Activated CD4-positive, alpha-beta T cell treated with anti-CD3 and anti-CD28 coated beads for 36 hours (primary cell): Measurements from ENCODE around the gene ZNF778. TPM values are rescaled to one million over a fixed set of nuclear protein-coding genes. Genes with fewer than 3 reads are reported as not detected.

Experiments
- ATAC-seq: fragments of 200-7000 bp; cut with Tn5 transposase; one replicate; pipeline ENCODE4 v1.10.0; 2021; ENCODE audit warnings: mild to moderate bottlenecking, moderate library complexity
- CTCF ChIA-PET: fragments of 350-600 bp; sonication (Branson Sonifier 250); formaldehyde crosslinking; loops from one replicate; lab custom pipeline; 2021; ENCODE audit warnings: antibody characterized with exemption; lab: Charles Lee
- POLR2A ChIA-PET: fragments of 350-600 bp; sonication (Branson Sonifier 250); formaldehyde crosslinking; loops from one replicate; lab custom pipeline; 2021; ENCODE audit warnings: antibody characterized with exemption, inconsistent platforms; lab: Charles Lee
- DNase-seq: peaks from one replicate; pipeline ENCODE4 v3.0.0-alpha.2; 2020
- H3K27ac Mint-ChIP-seq: one replicate; pipeline ENCODE4 v1.8.0; 2021; ENCODE audit warnings: mixed read lengths
- H3K27me3 Mint-ChIP-seq: one replicate; pipeline ENCODE4 v1.8.0; 2021; ENCODE audit warnings: mixed read lengths
- H3K36me3 Mint-ChIP-seq: one replicate; pipeline ENCODE4 v1.8.0; 2021; ENCODE audit warnings: low read depth, mixed read lengths
- H3K4me1 Mint-ChIP-seq: one replicate; pipeline ENCODE4 v1.8.0; 2021; ENCODE audit warnings: mixed read lengths
- H3K4me3 Mint-ChIP-seq: one replicate; pipeline ENCODE4 v1.8.0; 2021; ENCODE audit warnings: mild to moderate bottlenecking, moderate library complexity, mixed read lengths
- H3K9me3 Mint-ChIP-seq: one replicate; pipeline ENCODE4 v1.8.0; 2021; ENCODE audit warnings: low read depth, mixed read lengths
- intact Hi-C, 2 experiments: fragments of 100-400 bp; cut with DNase I in 1 of 2; cut with micrococcal nuclease in 1 of 2; formaldehyde crosslinking; loops; one replicate each; pipeline versions ENCODE4 v1.14.2 to v1.15.1; 2022 to 2024; cut with DNase I, micrococcal nuclease
- total RNA-seq, 2 experiments: library from RNA; stranded (reverse); gene quantifications; one replicate each; pipeline ENCODE4 v1.2.3, GENCODE V29; 2021

Gene ZNF778
- total RNA-seq, 2 experiments from 2014 or later = 4.7 to 5.0 TPM

- no peaks in the 10 kb centered on the region for H3K36me3 Mint-ChIP-seq
- POLR2A ChIA-PET = no interaction called here
- CTCF ChIA-PET = no interaction called here
These were observed 20.4 kb upstream of the ZNF778 start for GRCh38 chr16:89197033-89197632.

GRCh38 chr16:89197633-89198416 is 19.7 kb upstream of the ZNF778 start:
- Mint-ChIP-seq H3K9me3 (no peaks in the 10 kb centered on the region), H3K4me3 (no peak overlapping the region), H3K4me1 (peaks cover 13% of the 10 kb centered on the region), H3K27ac (no peak overlapping the region), H3K27me3 (peaks cover 15% of the 10 kb centered on the region), H3K36me3 (peaks cover 2% of the 10 kb centered on the region)
- intact Hi-C loops = no loop called here
- no peak for ATAC-seq
- CTCF ChIA-PET = no interaction called here
- POLR2A ChIA-PET = no interaction called here
- DNase-seq = no peak

More at GRCh38 chr16:89197033-89197632, 20.4 kb upstream of the ZNF778 start:
- peaks cover 10% of the 10 kb centered on the region for H3K4me1 Mint-ChIP-seq
- ATAC-seq = no peak
- no peak overlapping the region for H3K27ac Mint-ChIP-seq
- H3K4me3 Mint-ChIP-seq = no peak overlapping the region
- H3K9me3 Mint-ChIP-seq = no peaks in the 10 kb centered on the region
- DNase-seq = no peak
- intact Hi-C loops = no loop called here
- peaks cover 10% of the 10 kb centered on the region for H3K27me3 Mint-ChIP-seq

GRCh38 chr16:89198417-89199240 is 18.9 kb upstream of the ZNF778 start:
- no peak overlapping the region for H3K27ac Mint-ChIP-seq
- peaks cover 2% of the 10 kb centered on the region for H3K36me3 Mint-ChIP-seq
- H3K27me3 Mint-ChIP-seq = peaks cover 23% of the 10 kb centered on the region
- ChIA-PET POLR2A (no interaction called here), CTCF (interaction anchor here (0.7 to 0.9 kb wide), 2 partner anchors 22 to 31 kb away, joined by 3 read pairs; no protein-coding TSS in a partner anchor)
- no peak for ATAC-seq
- H3K4me3 Mint-ChIP-seq = no peak overlapping the region
- DNase-seq = no peak
- intact Hi-C loops = no loop called here
- no peaks in the 10 kb centered on the region for H3K9me3 Mint-ChIP-seq
- peaks cover 13% of the 10 kb centered on the region for H3K4me1 Mint-ChIP-seq

GRCh38 chr16:89199241-89200123 is 18.0 kb upstream of the ZNF778 start:
- peak overlapping the region; percentile 15 for H3K4me3 Mint-ChIP-seq
- no peak overlapping the region for H3K27ac Mint-ChIP-seq
- ChIA-PET POLR2A (no interaction called here), CTCF (interaction anchor here (0.9 kb wide), 1 partner anchor 32 kb away, joined by 3 read pairs; no protein-coding TSS in a partner anchor)
- DNase-seq (no peak), ATAC-seq (no peak)
- H3K36me3 Mint-ChIP-seq = peaks cover 2% of the 10 kb centered on the region
- peaks cover 13% of the 10 kb centered on the region for H3K4me1 Mint-ChIP-seq
- H3K27me3 Mint-ChIP-seq = peaks cover 30% of the 10 kb centered on the region
- H3K9me3 Mint-ChIP-seq = no peaks in the 10 kb centered on the region
- intact Hi-C loops = loop anchor here in 1 of 2 experiments (5.0 kb wide), 1 partner anchor 43 kb away; no protein-coding TSS in a partner anchor

- POLR2A ChIA-PET = no interaction called here
- intact Hi-C loops = loop anchor here in 1 of 2 experiments (5.0 kb wide), 1 partner anchor 42 kb away; no protein-coding TSS in a partner anchor
- peaks cover 2% of the 10 kb centered on the region for H3K36me3 Mint-ChIP-seq
- CTCF ChIA-PET = no interaction called here
- DNase-seq (peak; percentile 20), ATAC-seq (no peak)
- H3K9me3 Mint-ChIP-seq = no peaks in the 10 kb centered on the region
- H3K27ac Mint-ChIP-seq = no peak within 1 kb of the TSS
- H3K27me3 Mint-ChIP-seq = peaks cover 30% of the 10 kb centered on the region
- peaks cover 13% of the 10 kb centered on the region for H3K4me1 Mint-ChIP-seq
- H3K4me3 Mint-ChIP-seq = peak within 1 kb of the TSS; percentile 36
These were observed 17.2 kb upstream of the ZNF778 start, which contains the start of gene SLC22A31 for GRCh38 chr16:89200124-89200849. SLC22A31 (minus strand) TSS chr16:89200537; CDS start chr16:89200501, 36 bp downstream.

GRCh38 chr16:89200850-89201411 is 16.6 kb upstream of the ZNF778 start:
- CTCF ChIA-PET = no interaction called here

GRCh38 chr16:89201439-89202377 is 15.8 kb upstream of the ZNF778 start:
- peaks cover 2% of the 10 kb centered on the region for H3K36me3 Mint-ChIP-seq
- ATAC-seq (peak; percentile 97), DNase-seq (peak; percentile 94)
- intact Hi-C loops = loop anchor here (1.0 to 5.0 kb wide), 6 partner anchors 8 to 344 kb away; partner anchors contain the start of genes CDH15 (in 2 of the 2) and TRAPPC2L (in 1 of the 2)
- POLR2A ChIA-PET = interaction anchor here (1.5 kb wide), 1 partner anchor 9 kb away, joined by 3 read pairs; no protein-coding TSS in a partner anchor
- H3K27ac Mint-ChIP-seq = no peak overlapping the region
- H3K9me3 Mint-ChIP-seq = no peaks in the 10 kb centered on the region
- H3K27me3 Mint-ChIP-seq = peaks cover 32% of the 10 kb centered on the region
- H3K4me1 Mint-ChIP-seq = peaks cover 13% of the 10 kb centered on the region
- peak overlapping the region; percentile 44 for H3K4me3 Mint-ChIP-seq
- CTCF ChIA-PET = no interaction called here

More at GRCh38 chr16:89200850-89201411, 16.6 kb upstream of the ZNF778 start:
- intact Hi-C loops = loop anchor here (1.0 to 5.0 kb wide), 6 partner anchors 8 to 344 kb away; partner anchors contain the start of genes CDH15 (in 2 of the 2) and TRAPPC2L (in 1 of the 2)
- H3K27ac Mint-ChIP-seq = no peak overlapping the region
- peak; percentile 11 for DNase-seq
- peak overlapping the region; percentile 36 for H3K4me3 Mint-ChIP-seq
- peaks cover 30% of the 10 kb centered on the region for H3K27me3 Mint-ChIP-seq
- peaks cover 13% of the 10 kb centered on the region for H3K4me1 Mint-ChIP-seq
- peaks cover 2% of the 10 kb centered on the region for H3K36me3 Mint-ChIP-seq
- H3K9me3 Mint-ChIP-seq = no peaks in the 10 kb centered on the region
- POLR2A ChIA-PET = interaction anchor here (1.5 kb wide), 1 partner anchor 8 kb away, joined by 3 read pairs; no protein-coding TSS in a partner anchor
- peak; percentile 2 for ATAC-seq

GRCh38 chr16:89202422-89203215 is 14.9 kb upstream of the ZNF778 start:
- DNase-seq = peak; percentile 7
- Mint-ChIP-seq H3K4me1 (peaks cover 13% of the 10 kb centered on the region), H3K9me3 (no peaks in the 10 kb centered on the region), H3K27me3 (peaks cover 33% of the 10 kb centered on the region), H3K36me3 (peaks cover 2% of the 10 kb centered on the region), H3K27ac (no peak overlapping the region), H3K4me3 (peak overlapping the region; percentile 44)
- ATAC-seq = no peak
- CTCF ChIA-PET = interaction anchor here (0.8 kb wide), 1 partner anchor 24 kb away, joined by 3 read pairs; no protein-coding TSS in a partner anchor
- POLR2A ChIA-PET = interaction anchor here (1.5 kb wide), 1 partner anchor 10 kb away, joined by 3 read pairs; no protein-coding TSS in a partner anchor
- intact Hi-C loops = loop anchor here in 1 of 2 experiments (5.0 kb wide), 1 partner anchor 40 kb away; no protein-coding TSS in a partner anchor
